Hematopoietic multipotent progenitor cell treated with erythropoietin and hydrocortisone succinate and interleukin-3 and kit ligand, for 8 days (in vitro differentiated cells): ENCODE data around the gene MYT1.
"Not testable (repeated sequence)": the region's sequence is repeated elsewhere in the genome, so short reads cannot be mapped to it uniquely, and the experiment has no call there.

Source experiments
- DNase-seq: peaks from one replicate; pipeline ENCODE4 v3.0.0-alpha.2; 2015

MYT1 gene

GRCh38 chr20:64283646-64284045 lies 119.4 kb downstream of the MYT1 start:
- no peak for DNase-seq

GRCh38 chr20:64285579-64286446 lies 121.6 kb downstream of the MYT1 start:
- peak; percentile 86 for DNase-seq

- DNase-seq, result not testable (repeated sequence)
Observed at GRCh38 chr20:64286447-64287263, 122.4 kb downstream of the MYT1 start.

GRCh38 chr20:64287264-64287590 lies 123.0 kb downstream of the MYT1 start:
- not testable (repeated sequence) for DNase-seq
